Activated CD8-positive, alpha-beta memory T cell treated with anti-CD3 and anti-CD28 coated beads, Interleukin-2, amount 10 ng/mL, durations not matched to agents 7 days and 5 days (primary cell): ENCODE measurements around the gene GPR6. TPM values are rescaled to one million over a fixed set of nuclear protein-coding genes. Genes with fewer than 3 reads are reported as not detected.

ENCODE experiments used
- ATAC-seq: fragments of 150-1000 bp; cut with Tn5 transposase; one replicate; pipeline ENCODE4 v1.10.0; 2021; ENCODE audit warnings: moderate library complexity
- CTCF ChIA-PET: fragments of 350-600 bp; sonication (Branson Sonifier 250); formaldehyde crosslinking; loops from one replicate; lab custom pipeline; 2021; ENCODE audit warnings: antibody characterized with exemption; lab: Charles Lee
- DNase-seq: peaks from one replicate; pipeline ENCODE4 v3.0.0-alpha.2; 2020
- H3K27ac Mint-ChIP-seq: one replicate; pipeline ENCODE4 v1.8.0; 2021; ENCODE audit warnings: mild to moderate bottlenecking, mixed read lengths
- H3K27me3 Mint-ChIP-seq: one replicate; pipeline ENCODE4 v1.8.0; 2021; ENCODE audit warnings: mixed read lengths
- H3K36me3 Mint-ChIP-seq: one replicate; pipeline ENCODE4 v1.8.0; 2021; ENCODE audit warnings: mild to moderate bottlenecking, mixed read lengths
- H3K4me1 Mint-ChIP-seq: one replicate; pipeline ENCODE4 v1.8.0; 2021; ENCODE audit warnings: mixed read lengths
- H3K4me3 Mint-ChIP-seq: one replicate; pipeline ENCODE4 v1.8.0; 2021; ENCODE audit warnings: mild to moderate bottlenecking, moderate library complexity, mixed read lengths
- H3K9me3 Mint-ChIP-seq: one replicate; pipeline ENCODE4 v1.8.0; 2022; ENCODE audit warnings: low read depth, mixed read lengths
- total RNA-seq, 2 experiments: library from RNA; stranded (reverse); gene quantifications; one replicate each; pipeline ENCODE4 v1.2.3, GENCODE V29; 2021

GPR6 gene, protein sequence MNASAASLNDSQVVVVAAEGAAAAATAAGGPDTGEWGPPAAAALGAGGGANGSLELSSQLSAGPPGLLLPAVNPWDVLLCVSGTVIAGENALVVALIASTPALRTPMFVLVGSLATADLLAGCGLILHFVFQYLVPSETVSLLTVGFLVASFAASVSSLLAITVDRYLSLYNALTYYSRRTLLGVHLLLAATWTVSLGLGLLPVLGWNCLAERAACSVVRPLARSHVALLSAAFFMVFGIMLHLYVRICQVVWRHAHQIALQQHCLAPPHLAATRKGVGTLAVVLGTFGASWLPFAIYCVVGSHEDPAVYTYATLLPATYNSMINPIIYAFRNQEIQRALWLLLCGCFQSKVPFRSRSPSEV
- not detected for total RNA-seq

DNA sequence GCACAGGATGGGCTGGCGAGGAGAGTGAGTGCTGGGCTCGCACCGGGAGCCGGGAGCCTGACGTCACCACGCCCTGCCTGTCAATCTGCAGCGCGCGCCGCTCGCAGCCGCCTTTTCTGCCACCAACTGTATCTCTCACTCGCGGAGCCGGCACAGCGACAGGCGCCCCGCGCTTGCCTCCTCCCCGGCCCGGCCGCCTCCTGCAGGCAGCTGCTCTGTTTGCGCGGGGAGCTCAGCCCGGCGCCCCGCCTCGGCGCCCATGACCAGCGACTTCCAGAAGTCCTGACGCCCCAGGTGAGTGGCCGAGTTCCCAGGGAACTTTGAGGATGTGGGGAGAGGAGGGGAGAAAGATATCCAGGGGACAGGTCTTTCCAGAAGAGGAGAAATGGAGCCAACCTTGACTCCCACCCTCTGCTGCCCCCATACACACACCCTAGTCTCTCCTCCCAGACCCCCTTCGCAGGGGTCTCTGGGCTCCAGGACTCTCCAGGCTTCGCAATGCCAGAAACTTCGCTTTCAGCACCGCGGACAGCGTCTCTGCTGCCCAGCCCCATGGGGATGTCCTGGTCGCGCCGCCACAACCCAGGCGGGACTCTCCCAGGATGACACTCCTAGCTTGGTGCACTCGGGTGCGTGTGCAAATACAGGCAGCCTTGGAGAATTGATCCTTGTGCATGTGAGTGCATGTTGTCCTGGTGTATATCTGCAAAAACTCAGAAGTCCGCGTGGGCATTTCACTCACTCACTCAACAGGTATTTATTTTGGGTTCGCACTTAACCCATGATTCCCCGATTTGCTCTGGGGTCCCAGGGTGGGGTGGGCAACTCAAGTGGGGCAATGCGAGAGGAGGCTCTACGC lies at the start of gene GPR6:
Gene GPR6 (plus strand): TSS at position 138 of the 859 bp plus-strand sequence. CDS start 802 bp downstream, outside the sequence.
- Mint-ChIP-seq H3K4me1 (no peaks in the 10 kb centered on the region), H3K4me3 (no peak within 1 kb of the TSS), H3K27me3 (peaks cover 59% of the 10 kb centered on the region), H3K9me3 (peaks cover 2% of the 10 kb centered on the region), H3K27ac (no peak within 1 kb of the TSS), H3K36me3 (peaks cover 3% of the 10 kb centered on the region)
- peak; percentile 58 for ATAC-seq
- peak; percentile 64 for DNase-seq
- CTCF ChIA-PET, result no interaction called here

DNA sequence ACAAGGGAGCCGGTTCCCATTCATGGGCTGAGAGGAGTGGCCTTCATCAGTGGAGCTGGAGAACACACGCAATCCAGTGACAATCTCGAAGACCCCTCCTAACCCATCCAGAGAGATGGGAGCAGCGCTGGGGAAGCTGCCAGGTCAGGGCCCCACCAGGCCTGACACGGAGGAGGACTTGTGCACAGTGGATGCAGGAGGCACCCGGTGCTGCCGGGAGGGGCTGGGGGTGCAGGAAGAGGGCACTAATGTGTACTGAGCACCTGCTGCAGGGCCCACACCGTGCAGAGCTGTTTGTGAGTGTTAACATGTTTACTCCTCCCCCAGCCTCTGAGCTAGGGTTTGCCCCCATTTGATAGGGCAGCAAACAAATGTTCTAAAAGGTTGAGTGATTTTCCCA lies 43.8 kb upstream of the GPR6 start:
- no peak overlapping the region for H3K27ac Mint-ChIP-seq
- ATAC-seq, result no peak
- H3K4me1 Mint-ChIP-seq, result no peaks in the 10 kb centered on the region
- H3K36me3 Mint-ChIP-seq, result peaks cover 1% of the 10 kb centered on the region
- CTCF ChIA-PET, result no interaction called here
- no peaks in the 10 kb centered on the region for H3K27me3 Mint-ChIP-seq
- H3K4me3 Mint-ChIP-seq, result no peak overlapping the region
- H3K9me3 Mint-ChIP-seq, result peaks cover 6% of the 10 kb centered on the region
- DNase-seq, result no peak

DNA sequence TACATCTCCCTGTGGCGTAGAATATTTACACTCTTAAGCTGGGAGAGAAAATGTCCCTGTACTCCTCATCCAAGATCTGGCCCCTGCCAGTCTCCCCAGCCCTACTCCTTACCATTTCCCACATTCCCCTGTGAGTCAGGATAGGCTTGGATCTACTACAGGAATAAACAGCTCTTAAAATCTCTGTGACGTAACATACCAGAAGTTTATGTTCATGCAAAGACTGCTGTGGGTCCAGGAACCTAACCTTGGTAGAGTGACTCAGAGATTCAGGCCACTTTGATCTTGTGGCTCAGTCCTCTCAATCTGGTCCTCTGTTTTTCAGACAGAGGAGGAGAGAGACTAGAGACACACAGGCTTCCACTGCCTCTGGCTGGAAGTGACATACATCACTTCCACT lies 38.5 kb upstream of the GPR6 start:
- Mint-ChIP-seq H3K9me3 (peaks cover 6% of the 10 kb centered on the region), H3K4me3 (no peak overlapping the region), H3K36me3 (peaks cover 1% of the 10 kb centered on the region), H3K27ac (no peak overlapping the region), H3K4me1 (no peaks in the 10 kb centered on the region), H3K27me3 (peaks cover 18% of the 10 kb centered on the region)
- no peak for DNase-seq
- no peak for ATAC-seq
- CTCF ChIA-PET, result no interaction called here

DNA sequence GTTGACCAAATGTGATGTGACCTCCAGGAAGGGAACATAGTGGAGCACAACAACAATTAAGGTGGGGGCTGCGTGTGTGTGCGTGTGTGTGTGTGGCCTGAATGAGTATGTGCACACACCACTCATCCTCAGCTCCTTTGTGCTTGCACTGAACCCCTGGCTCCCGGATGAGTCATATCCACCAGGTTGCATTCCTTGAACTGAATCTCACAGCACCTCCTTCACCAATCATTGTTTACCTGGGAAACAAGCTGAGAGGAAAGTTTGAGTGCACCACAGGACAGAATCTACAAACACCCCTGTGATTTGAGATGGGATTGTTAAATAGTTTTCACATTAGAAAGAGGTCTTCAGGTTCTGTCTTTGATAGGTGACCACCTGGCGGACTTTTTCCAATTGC lies 33.7 kb upstream of the GPR6 start:
- no peaks in the 10 kb centered on the region for H3K4me1 Mint-ChIP-seq
- DNase-seq (no peak), ATAC-seq (no peak)
- H3K4me3 Mint-ChIP-seq, result no peak overlapping the region
- peaks cover 20% of the 10 kb centered on the region for H3K27me3 Mint-ChIP-seq
- no peaks in the 10 kb centered on the region for H3K9me3 Mint-ChIP-seq
- CTCF ChIA-PET, result no interaction called here
- H3K27ac Mint-ChIP-seq, result no peak overlapping the region
- no peaks in the 10 kb centered on the region for H3K36me3 Mint-ChIP-seq

DNA sequence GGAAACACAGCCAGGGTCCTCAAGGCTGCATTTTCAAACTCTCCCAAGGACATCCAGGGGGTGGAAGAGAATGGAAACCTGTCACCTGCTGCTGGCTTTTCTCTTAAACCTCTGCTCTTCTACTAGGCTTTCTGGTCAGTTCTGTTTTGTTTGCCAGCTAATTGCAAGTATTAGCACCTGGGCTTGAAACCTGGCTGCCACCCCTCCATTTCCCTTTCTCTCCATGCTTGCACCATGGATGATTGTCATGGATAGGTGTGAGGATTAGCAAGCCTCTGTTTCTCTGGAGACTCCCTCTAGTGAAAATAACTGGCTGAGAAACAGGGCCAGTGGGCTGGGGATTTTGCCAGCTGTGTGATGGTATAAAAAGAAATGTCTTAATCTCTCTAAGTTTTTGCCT lies 33.0 kb upstream of the GPR6 start:
- H3K4me3 Mint-ChIP-seq, result no peak overlapping the region
- H3K9me3 Mint-ChIP-seq, result no peaks in the 10 kb centered on the region
- ATAC-seq (no peak), DNase-seq (no peak)
- no peaks in the 10 kb centered on the region for H3K36me3 Mint-ChIP-seq
- H3K27ac Mint-ChIP-seq, result no peak overlapping the region
- CTCF ChIA-PET, result no interaction called here
- peaks cover 20% of the 10 kb centered on the region for H3K27me3 Mint-ChIP-seq
- H3K4me1 Mint-ChIP-seq, result no peaks in the 10 kb centered on the region

DNA sequence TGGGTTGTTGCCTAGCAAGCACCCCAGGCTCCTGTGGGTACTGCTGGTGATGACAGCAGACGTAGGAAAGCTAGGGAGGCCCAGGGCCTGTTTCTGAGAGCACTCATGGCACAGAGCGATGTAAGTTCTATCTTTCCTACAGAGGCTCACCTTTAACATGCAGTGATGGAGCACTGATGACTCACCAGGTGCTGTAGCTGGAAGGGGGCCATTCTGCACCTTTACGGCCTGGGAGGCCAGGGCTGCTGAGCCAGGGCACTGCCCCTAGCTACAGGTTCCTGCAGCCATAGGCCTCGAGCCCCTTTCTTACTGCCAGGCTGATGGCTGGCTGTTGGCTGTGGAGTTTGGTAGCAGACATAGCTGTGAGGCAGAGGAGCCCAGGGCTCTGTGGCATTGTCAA lies 31.1 kb upstream of the GPR6 start:
- CTCF ChIA-PET, result no interaction called here
- Mint-ChIP-seq H3K36me3 (no peaks in the 10 kb centered on the region), H3K27me3 (peaks cover 12% of the 10 kb centered on the region), H3K9me3 (no peaks in the 10 kb centered on the region), H3K27ac (no peak overlapping the region), H3K4me1 (no peaks in the 10 kb centered on the region), H3K4me3 (no peak overlapping the region)
- no peak for ATAC-seq
- DNase-seq, result no peak

DNA sequence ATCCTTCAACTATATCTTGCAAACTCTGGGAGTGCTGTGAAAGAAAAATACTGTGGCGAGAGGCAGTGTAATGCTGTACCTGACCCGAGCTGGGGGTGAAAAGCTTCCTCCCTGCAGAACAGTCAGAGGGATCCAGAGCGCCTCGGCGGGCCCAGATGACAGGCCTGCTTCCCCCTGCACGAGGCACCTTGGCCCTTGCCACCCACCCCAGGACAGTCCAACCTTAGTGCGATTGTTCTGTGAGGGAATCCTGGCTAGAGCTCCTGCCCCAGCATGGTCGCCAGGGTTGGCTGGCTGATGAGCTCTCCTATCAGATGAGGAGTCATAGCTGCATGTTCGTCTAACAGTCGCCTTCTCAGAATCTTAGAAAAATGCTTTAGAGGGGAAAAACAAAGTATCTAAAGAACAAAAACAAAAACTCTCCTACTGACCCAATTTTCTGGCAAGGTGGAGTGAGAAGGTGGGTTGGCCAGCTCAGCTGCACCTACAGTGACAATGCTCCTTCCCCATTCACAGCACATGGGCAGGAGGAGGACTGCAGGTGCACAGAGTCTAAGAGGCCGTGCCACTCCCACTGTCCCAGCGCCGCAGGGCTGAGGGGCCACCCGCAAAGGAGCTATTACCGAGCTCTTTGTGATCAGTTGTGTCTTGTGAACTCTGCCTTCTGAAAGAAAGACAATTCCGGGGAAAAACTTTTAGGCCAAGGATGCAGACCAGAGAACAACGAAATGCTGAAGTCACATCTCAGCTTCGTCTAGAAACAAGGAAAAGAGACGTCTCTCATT lies 28.6 kb upstream of the GPR6 start:
- Mint-ChIP-seq H3K36me3 (no peaks in the 10 kb centered on the region), H3K4me1 (no peaks in the 10 kb centered on the region), H3K9me3 (no peaks in the 10 kb centered on the region), H3K4me3 (no peak overlapping the region), H3K27ac (no peak overlapping the region), H3K27me3 (peaks cover 3% of the 10 kb centered on the region)
- CTCF ChIA-PET, result no interaction called here
- DNase-seq (no peak), ATAC-seq (no peak)

DNA sequence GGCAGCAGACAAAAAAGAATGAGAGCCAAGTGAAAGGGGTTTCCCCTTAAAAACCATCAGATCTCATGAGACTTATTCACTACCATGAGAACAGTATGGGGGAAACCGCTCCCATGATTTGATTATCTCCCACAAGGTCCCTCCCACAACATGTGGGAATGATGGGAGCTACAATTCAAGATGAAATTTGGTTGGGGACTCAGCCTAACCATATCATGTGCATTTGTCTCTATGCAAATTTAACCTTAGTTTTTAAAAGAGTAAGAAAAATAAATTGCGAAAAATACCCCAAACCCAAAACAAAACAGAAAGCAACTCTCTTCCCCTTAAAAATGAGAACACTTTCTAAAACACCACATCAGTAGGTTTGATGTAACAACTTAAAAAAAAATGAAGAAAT lies 22.6 kb upstream of the GPR6 start:
- Mint-ChIP-seq H3K36me3 (no peaks in the 10 kb centered on the region), H3K9me3 (no peaks in the 10 kb centered on the region), H3K27me3 (peaks cover 11% of the 10 kb centered on the region), H3K27ac (no peak overlapping the region), H3K4me3 (no peak overlapping the region), H3K4me1 (no peaks in the 10 kb centered on the region)
- CTCF ChIA-PET, result no interaction called here
- ATAC-seq (no peak), DNase-seq (no peak)

DNA sequence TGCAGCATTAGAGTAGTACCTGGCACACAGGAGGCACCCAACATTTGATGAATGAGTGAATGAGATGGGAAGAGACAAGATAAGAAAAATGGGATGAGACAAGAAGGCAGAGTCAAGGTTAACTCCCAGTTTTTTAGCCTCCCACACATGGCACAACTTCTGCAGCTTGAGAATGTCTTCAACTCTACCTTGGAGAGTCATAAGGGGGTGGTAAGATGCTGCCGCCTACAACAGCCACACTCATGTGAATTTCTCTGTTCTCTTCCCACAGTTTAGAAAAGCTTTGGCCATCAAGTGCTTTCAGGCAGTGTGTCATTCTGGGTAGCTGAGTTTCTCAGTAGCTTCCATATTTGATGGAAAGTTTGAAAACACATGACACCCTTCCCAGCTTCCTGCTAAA lies 19.5 kb upstream of the GPR6 start:
- Mint-ChIP-seq H3K27ac (no peak overlapping the region), H3K4me1 (no peaks in the 10 kb centered on the region), H3K36me3 (no peaks in the 10 kb centered on the region), H3K4me3 (no peak overlapping the region), H3K27me3 (peaks cover 11% of the 10 kb centered on the region), H3K9me3 (no peaks in the 10 kb centered on the region)
- CTCF ChIA-PET, result no interaction called here
- no peak for DNase-seq
- ATAC-seq, result no peak

DNA sequence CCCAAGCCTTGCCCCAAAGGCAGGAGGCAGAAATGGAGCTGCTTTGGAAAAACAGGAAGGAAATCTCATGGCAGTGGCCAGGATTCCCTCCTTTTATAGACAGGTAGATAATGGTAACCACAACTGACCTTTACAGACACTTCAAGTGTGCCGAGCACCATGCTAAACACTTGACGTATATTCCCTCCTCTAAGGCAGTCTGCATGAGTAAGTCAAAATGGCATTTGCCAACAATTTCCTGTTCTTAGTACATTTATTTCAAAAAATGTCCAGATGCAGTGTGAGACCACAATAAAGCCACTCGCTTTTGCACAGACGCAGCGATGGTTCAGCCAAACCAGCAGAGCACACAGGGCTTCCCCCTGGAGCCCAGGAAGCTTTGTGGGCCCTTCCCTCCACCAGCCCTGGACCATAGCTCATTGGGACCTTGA lies 16.5 kb upstream of the GPR6 start:
- Mint-ChIP-seq H3K27ac (no peak overlapping the region), H3K4me3 (no peak overlapping the region), H3K36me3 (no peaks in the 10 kb centered on the region), H3K27me3 (peaks cover 4% of the 10 kb centered on the region), H3K9me3 (no peaks in the 10 kb centered on the region), H3K4me1 (no peaks in the 10 kb centered on the region)
- no peak for DNase-seq
- CTCF ChIA-PET, result no interaction called here
- ATAC-seq, result no peak

DNA sequence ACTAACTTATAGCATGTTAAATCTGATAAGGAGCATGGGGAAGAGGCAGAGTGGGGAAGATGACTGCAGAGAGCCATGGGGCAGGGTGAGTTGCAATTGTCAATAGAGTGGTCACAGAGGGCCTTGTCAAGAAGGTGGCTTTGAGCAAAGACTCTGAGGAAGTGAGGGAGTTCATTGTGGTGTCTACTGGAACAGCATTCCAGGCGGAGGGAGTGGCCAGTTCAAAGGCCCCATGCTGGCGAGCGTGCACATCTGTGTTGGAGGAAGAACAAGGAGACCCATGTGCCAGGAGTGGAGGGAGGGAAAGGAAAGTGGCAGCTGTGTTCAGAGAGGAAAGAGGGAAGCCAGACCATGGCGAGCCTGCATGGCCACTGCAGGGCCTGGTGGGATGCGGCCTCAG lies 15.8 kb upstream of the GPR6 start:
- no peak for ATAC-seq
- Mint-ChIP-seq H3K4me3 (no peak overlapping the region), H3K4me1 (no peaks in the 10 kb centered on the region), H3K27me3 (peaks cover 1% of the 10 kb centered on the region), H3K36me3 (no peaks in the 10 kb centered on the region), H3K9me3 (no peaks in the 10 kb centered on the region), H3K27ac (no peak overlapping the region)
- no peak for DNase-seq
- CTCF ChIA-PET, result no interaction called here

DNA sequence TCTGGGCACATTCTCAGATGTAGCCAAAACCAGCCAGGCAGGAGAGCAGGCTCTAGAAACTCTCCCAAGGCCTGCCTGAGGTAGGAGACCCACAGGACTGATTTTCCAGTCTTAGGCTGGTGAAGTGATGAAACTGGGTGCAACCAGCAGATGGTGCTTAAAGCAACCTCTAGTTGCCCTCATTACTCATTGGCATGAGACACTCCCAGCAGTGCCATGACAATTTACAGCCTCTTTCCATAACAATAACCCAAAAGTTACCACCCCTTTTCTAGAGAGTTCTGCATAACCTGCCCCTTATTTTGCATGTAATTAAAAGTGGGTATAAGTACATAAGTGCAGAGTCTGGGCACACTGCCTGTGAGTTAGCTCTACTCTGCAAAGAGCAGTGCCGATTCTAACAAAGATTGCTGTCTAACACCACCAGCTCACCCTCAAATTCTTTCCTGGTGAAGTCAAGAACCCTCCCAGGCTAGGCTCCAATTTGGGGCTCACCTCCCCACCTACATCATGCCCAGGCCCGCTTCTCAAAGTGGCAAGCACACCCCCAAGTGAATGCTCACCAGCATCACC lies 14.4 kb upstream of the GPR6 start:
- Mint-ChIP-seq H3K4me3 (no peak overlapping the region), H3K27ac (no peak overlapping the region), H3K27me3 (no peaks in the 10 kb centered on the region), H3K36me3 (no peaks in the 10 kb centered on the region), H3K4me1 (no peaks in the 10 kb centered on the region), H3K9me3 (no peaks in the 10 kb centered on the region)
- ATAC-seq (no peak), DNase-seq (no peak)
- CTCF ChIA-PET, result interaction anchor here (1.5 kb wide), 1 partner anchor 76 kb away, joined by 3 read pairs; no protein-coding TSS in a partner anchor

DNA sequence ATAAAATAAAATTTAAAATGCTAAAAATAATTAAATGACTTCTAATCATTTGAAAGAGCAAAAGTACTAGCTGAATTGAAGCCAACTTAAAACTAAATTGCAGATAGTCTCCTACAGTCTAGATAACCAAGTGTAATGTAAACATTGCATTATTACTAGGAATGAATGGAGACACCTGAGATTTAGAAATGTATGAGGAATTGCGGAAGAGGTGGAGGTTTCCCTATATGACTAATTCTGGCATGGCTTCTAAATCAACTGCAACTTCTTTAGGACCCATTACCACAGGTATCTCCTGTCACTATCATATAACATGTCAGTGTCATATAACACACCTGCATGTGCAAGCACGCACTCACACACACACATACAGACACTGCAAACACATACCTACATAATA lies 13.2 kb upstream of the GPR6 start:
- Mint-ChIP-seq H3K4me1 (no peaks in the 10 kb centered on the region), H3K27ac (no peak overlapping the region), H3K4me3 (no peak overlapping the region), H3K9me3 (no peaks in the 10 kb centered on the region), H3K36me3 (no peaks in the 10 kb centered on the region), H3K27me3 (peaks cover 5% of the 10 kb centered on the region)
- CTCF ChIA-PET, result interaction anchor here (1.1 kb wide), 1 partner anchor 75 kb away, joined by 3 read pairs; no protein-coding TSS in a partner anchor
- DNase-seq (no peak), ATAC-seq (no peak)
